HG02642 (cell line): Measurements from ENCODE around the gene OLFML2A.
A peak's percentile ranks its signal among the peaks of the same experiment; 100 is the strongest.

Experiments
- ATAC-seq: cut with Tn5 transposase; IDR thresholded peaks from one replicate; pipeline ENCODE4 v1.9.1; 2021; ENCODE audit warnings: mild to moderate bottlenecking; ENCODE audit not compliant: unreplicated experiment, poor library complexity

OLFML2A gene

DNA sequence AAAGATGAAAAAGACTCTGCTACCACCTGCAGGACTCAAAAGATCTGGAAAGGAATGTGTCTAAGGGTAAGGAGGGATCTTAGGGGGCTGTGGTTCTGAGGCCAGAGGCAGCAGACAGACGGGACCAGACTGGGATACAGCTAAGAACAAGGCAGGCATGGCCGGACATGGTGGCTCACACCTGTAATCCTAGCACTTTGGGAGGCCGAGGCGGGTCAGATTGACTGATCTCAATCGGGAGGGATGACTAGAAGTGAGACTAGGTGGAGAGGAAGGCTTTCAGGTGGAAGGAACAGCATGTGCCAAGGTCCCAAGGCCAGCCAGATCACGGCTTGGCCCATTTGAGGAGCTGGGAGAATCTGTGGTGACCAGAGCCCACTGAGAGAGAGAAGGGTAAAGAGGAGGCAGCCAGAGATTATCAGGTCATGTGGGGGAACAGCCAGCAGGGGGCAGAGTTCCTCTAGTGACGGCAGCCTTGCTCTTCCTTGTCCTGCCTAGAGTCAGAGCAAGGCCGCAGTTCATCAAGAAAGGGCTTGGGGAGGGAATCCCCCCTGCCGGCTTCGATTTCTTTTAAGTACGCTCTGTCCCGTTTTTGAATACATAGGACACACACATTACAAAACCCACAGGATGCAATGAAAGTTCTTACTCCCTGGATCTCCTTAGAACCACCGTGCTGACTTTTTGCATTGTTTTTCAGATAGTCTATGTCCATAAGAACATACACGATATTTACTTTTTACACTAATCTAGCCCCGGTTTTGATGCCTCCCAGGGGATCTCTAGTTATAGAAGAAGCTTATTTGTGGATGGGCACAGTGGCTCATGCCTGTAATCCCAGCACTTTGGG lies 2.6 kb upstream of the OLFML2A start:
- ATAC-seq: peak; percentile 22

DNA sequence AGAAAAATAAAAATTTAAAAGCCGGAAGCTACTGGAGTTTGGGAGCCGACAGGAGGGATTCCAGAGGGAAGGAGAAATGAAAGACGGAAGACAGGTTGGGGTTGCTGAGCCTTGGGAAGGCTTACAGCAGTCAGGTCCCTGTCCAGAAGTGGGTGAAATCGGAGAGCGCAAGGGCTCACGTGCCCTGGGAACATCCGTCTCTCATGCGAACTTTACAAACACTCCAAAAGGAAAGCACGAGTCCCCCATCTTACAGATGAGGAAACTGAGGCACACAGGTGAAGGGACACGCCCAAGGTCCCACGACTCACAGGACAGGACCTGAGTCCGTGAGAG lies 347 bp upstream of the OLFML2A start:
- ATAC-seq: no peak

DNA sequence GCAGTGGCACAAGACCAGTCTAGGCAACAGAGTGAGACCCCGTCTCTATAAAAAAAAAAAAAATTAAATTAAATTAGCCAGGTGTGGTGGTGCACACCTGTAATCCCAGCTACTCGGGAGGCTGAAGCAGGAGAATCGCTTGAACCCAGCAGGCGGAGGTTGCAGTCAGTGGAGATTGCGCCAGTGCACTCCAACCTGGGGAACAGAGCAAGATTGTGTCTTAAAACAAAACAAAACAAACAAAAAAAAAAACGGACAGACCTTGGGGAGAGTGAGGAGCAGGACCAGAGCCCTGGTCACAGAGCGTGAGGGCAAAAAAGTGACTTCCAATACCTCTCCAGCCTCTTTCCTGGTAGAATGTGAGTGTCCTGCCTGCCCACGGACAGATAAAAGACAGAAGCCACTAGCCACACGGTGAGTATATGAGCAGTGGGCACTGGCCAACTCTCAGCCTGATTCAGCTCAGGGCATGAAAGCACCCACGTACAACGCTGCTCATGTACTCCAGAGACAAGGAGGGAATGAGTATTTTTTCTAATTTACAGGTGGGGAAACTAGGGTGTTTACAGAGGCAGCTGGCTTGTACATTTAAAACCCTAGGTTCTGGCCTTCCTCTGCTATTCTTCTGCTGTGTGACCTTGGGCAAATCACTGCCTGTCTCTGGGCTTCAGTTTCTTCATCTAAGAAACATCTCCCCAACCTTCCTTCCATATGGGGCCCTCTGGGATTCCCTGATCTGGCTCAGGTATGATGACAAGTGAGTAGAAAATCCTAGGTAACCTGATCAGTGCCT lies 1.8 kb downstream of the OLFML2A start:
- ATAC-seq: no peak

DNA sequence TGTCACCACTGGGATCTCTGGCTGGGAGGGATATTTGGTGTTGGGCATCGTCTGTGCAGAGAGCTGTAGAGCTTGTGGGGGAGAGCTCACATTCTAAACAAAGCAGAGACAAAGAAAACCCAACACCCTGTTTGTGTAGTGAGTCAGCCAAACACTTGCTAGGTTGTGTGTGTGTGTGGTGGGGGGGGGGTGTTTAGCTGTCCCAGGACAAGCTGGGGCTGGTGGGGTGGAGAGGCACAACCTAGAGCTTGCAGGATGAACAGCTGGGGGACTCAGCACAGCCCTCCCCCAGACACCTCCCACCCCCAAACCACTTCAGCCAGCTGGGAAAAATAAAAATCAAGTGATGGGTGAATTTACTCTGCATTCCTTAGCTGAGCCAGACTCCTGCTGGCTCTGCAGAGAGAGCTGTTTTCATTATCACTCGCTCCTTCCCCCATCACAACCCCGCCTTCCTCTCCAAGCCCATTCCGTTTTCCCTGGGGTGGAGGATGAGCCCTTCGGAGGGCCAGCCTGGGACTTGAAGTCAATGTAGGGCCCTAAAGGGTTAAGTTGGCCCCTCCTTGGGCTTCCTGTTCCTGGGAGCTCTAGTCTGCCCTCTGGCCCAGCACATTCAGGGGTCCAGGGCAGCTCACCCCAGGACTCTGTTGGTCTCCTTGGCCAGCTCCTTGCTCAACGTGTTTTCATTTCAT lies 2.6 kb downstream of the OLFML2A start:
- no peak for ATAC-seq

DNA sequence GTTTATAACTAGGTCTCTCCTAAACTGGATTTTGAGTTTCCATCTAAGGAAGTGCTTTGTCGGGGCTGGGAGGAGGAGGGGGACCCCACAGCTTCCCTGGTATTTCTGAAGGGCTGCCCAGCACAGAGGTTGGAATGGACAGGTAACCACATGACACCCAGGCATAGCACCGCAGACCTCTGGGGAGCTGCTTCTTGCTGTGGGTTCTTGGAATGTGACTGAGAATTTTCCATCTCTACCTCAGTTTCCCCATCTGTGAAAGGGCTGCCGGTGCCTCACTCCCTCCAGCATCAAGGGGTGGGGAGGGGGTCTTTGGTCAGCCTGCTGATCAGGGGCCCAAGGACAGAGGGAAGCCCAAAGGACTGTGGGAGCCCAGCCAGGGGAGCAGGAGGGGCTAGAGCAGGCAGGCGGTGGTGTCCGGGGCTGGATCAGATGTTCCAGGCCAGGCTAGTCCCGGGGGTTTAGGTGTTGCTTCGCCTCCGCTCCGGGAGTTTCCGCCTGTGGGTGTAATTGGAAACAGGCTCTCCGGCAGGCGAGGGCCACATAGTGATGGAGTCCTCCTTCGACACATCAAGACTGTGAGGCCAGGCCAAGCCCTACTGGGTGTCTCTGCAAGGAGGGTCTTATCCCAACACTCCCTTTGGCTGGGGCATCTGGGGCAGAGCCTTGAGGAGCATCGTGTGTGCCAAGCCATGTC lies 3.3 kb downstream of the OLFML2A start:
- ATAC-seq: no peak

DNA sequence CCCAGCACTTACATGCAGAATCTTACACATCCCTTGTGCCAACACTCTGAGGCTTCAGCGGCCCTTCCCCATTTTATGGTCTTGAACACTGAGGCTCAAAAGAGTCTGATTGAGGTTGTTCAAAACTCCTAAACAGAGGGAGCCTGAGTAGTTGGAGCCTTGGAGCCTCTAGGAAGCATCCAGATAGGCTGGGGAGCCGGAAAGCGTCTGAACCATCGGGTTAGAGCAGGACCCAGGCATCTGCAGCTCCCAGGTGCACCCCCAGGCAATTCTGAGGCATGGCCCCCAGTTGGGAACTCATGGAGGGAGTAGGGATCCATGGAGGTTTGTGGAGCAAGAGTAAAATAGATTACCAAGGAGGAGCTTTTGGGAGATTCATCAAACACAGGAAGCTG lies 3.8 kb downstream of the OLFML2A start:
- ATAC-seq: no peak

DNA sequence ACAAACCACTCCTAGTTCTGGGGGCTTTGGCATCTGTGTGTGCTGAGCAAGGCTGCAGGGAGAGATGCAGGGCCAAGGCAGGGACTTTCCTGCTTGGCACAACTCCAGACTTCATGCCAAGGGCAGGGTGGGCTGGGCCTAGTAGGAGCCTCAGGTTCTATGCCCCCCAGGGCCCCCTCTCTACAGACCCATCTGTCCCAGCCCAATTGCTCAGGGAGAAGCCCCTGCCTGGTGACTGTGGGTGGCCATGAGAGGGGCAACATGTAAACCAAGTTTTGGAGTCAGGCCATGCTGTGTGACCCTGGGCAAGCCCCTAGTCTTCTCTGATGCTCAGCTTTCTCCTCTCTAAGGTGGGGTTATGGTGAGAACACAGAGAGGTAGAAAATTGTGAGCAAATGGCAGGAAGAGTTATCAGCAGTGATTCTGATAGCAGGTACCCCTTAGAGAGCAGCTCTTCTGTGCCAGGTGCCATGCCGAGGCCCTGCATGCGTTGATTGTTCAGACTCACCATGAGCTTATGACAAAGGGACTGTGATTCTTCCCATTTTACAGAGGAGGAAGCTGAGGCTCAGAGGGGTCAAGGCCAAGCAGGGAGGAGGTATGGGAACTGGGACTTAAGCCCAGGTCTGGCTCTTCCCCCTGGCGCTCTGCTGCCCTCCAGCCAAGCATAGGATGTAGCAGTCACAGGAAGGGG lies 5.2 kb downstream of the OLFML2A start:
- ATAC-seq: no peak

DNA sequence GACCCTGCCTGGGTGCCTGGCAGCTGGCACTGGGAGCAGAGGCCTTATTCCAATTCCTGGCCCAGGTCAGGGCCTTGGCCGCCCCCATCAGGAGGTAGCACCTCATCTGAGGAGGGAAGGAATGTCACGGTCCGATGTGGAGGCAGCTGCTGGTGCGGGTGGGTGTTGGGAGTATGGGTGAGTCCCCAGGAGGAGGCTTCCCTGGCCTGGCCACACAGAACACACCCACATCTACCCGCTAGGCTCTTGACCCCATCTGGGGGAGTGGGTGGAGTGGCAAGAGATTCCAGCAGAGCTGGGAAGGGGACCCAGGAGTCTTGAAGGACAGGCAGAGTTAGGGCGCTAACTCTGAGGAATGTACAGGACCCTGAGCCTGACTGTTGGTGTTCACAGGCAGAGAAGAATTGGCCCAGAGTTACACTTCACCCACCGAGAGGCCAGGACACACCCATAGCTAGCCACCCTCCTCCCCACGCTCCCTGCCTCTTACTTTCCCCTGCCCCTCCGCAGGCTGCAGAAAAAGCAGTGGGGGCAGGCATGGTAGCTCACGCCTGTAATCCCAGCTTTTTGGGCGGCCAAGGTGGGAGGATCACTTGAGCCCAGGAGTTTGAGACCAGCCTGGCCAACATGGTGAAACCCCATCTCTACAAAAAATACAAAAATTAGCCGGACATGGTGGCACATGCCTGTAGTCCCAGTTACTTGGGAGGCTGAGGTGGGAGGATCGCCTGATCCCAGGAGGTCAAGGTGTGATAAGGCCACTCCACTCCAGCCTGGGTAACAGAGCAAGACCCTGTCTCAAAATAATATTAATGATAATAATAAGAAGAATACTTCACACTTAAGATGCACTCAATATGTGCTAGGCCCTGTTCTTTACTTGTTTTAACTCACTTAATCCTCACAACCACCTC lies 6.0 kb downstream of the OLFML2A start:
- ATAC-seq: no peak

DNA sequence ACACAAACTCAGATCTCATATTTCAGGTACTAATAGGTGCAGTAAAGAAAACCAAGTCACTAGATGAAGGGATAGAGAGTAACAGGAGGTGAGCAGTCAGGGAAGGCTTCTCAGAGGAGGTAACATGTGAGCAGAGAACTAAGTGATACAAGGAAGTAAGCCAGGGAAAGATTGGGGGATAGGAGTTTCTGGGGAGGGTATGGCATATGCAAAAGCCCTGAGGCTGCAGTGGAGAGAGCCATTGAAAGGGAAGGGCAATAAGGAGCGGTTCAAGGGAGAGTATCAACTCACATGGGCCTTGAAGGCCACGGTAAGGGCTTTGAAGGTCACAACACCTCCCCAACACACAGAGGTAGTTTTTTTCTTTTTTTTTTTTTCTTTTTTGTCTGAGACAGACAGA lies 6.9 kb downstream of the OLFML2A start:
- no peak for ATAC-seq

DNA sequence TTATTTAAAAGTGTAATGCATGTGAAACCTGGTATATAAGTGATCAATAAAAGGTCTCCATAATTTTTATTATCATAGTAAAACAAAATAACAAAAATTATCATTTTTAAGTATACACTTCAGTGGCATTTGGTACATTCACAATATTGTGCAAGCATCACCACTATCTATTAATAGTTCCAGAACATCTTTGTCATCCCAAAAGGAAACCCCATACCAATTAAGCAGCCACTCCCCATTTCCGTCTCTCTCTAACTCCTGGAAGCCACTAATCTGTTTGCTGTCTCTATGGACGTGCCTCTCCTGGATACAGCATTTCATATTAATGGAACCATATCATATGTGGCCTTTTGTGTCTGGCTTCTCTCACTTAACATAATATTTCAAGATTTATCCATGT lies 7.6 kb downstream of the OLFML2A start:
- no peak for ATAC-seq

DNA sequence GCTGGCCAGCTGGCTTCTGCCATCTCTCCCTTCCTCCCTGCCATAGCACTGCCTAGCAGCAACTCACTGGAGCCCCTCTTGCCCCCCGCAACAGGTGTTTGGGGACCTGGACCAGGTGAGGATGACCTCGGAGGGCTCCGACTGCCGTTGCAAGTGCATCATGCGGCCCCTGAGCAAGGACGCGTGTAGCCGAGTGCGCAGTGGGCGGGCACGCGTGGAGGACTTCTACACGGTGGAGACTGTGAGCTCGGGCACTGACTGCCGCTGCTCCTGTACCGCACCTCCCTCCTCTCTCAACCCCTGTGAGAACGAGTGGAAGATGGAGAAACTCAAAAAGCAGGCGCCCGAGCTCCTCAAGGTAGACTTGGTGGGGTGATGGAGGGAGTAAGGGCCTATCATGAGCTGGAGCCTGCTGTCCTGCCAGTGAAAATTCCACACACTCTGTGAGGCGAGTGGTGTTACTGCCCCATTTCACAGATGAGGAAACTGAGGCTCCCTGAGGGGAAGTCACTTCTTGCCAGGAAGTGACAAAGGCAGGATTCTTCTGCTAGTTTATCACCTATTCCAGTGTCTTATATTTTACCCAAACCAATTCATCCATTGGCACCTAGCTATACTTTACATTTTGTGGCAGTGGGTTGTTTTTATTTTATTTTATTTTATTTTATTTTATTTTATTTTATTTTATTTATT lies 10.1 kb downstream of the OLFML2A start:
- ATAC-seq: no peak

DNA sequence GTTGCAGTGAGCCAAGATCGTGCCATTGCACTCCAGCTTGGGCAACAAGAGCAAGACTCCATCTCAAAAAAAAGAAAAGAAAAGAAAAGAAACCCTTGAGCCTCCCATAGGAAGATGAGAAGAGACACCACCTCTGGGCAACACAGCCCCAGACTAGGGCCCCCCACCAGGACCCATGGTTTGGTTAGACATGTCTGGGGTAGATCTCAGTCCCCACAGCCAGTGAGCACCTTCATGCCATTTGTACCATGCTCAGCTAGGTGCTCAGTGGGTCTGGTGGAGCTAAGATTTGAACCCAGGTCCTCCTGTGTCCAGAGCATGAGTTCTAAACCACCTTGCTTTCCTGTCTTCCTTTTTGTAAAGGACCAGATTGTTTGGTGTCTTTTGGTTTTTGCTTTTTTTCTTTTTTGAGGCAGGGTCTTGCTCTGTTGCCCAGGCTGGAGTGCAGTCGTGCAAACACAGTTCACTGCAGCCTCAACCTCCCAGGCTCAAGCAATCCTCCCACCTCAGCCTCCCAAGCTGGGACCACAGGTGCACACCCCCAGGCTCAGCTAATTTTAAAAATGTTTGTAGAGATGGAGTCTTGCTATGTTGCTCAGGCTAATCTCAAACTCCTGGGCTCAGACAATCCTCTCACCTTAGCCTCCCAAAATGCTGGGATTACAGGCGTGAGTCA lies 11.7 kb downstream of the OLFML2A start:
- ATAC-seq: no peak

DNA sequence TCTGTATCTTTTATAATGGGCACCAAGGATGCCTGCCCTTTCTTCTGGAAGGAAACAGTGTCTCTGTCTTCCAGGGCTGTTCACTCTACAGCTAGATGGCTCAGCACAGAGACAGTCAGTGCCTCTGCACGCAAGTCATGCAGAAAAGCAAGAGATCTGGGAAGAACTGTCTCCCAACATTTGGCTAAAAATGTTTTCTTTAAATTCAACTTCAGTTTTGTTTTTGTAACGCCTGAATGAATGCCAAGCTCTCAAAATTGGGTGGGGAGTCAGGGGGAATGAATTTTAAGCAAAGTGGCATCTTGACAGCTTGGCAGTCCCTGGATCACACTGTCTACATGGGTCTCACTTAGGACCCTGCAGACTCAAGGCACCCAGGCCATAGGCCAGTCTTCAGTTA lies 12.6 kb downstream of the OLFML2A start:
- ATAC-seq: no peak

DNA sequence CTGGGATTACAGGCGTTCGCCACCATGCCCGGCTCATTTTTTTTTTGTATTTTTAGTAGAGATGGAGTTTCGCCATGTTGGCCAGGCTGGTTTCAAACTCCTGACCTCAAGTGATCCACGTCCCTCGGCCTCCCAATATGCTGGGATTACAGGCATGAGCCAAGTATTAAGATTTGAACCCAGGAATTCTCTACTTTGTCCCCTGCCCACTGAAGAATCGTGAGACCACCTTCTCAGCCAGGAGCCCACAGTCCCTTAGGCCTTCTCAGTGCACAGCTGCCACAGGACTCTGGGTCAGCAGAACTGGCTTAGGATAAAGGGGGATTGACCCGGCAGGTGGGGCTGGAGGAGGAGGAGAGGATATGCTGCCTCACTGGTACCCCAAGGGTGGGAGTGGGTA lies 13.4 kb downstream of the OLFML2A start:
- no peak for ATAC-seq

DNA sequence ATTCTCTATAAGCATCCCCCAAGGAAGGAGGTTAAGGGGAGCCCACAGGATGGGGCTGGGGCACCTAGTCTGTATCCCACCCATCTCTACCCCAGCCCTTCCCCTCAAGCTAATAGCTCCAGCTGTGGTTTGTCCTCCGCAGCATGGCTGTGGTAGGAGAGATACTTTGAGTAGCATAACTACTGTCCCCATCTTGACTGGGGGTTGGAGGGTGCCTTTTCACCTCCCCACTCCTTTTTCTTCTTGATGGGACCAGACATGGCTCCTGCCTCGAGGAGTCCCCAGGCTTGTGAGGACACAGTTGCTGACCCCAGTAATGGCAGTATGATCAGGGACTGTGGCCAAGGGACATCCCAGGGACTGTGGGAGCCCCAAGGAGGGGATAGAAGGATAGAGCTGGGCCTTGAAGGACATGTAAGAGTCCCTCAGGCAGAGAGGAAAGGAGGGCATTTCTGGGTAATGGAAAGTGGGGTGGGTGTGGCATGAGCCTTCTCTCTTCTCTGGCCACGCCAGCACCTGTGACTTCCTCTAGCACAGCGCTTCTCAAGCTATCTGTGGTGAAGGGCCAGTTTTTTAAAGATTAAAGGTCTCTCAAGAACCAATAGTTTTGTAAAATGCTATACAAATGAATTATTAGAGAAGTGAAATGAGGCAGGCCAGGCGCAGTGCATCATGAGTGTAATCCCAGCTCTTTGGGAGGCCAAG lies 14.0 kb downstream of the OLFML2A start:
- ATAC-seq: no peak

DNA sequence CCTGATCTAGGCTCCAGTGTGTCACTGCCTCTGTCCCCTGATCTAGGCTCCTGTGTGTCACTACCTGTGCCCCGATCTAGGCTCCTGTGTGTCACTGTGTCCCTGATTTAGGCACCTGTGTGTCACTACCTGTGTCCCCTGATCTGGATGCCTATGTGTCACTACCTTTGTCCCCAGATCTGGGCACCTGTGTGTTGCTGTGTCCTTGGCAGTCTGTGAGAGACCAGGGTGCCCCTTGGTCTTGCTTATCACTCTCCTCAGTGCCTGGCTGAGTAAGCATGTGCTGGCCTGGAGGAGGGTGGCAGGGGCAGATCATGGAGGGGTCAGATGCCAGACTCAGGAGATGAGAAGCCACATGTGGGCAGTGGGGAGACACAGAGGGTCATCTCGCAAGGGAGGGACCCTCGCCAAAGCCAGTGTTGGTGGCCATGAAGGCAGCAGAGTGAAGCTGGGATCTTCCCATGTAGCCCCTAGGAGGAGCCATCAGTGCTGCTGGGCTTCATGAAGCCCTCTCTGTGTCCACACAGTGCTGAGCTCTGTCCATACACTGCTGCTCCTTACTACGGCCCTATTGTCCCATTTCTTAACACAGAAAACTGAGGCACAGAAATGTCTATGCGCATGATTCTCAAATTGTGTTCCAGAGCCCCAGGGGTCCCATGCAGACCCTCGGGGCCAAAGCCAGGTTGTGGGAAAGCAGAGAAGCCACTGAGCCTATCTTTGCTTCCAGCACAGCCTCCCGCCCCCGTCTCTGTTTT lies 15.5 kb downstream of the OLFML2A start:
- ATAC-seq: no peak
